ENCODE results near the gene PRG2. TPM values are rescaled to one million over a fixed set of nuclear protein-coding genes. Genes with fewer than 3 reads are reported as not detected.
A peak's percentile ranks its signal among the peaks of the same experiment; 100 is the strongest.

The PRG2 gene
- polyA plus RNA-seq, 3 donors, result 1.1 TPM; not detected in 2

- H3K36me3 Mint-ChIP-seq, result no peaks in the 10 kb centered on the region
- H3K4me3 ChIP-seq (replicated peaks in 1 of 3; ENCODE audit: low read depth in 2 of 3, low read length in 3 of 3), result no peak overlapping the region
- intact Hi-C loops (cut with micrococcal nuclease), result loop anchor here in 1 of 2 donors (10.0 kb wide), 1 partner anchor 285 kb away; the partner anchor contains the start of gene YPEL4
- H3K27ac ChIP-seq (ENCODE audit: low read depth in 1 of 2, low read length in 2 of 2), result no peak overlapping the region
- H3K27ac Mint-ChIP-seq, result no peak overlapping the region
- H3K36me3 ChIP-seq (replicated peaks in 1 of 2; ENCODE audit: control insufficient read depth in 1 of 2, insufficient read depth in 2 of 2, low read length in 2 of 2), result no peaks in the 10 kb centered on the region
- no peak overlapping the region for H2AFZ ChIP-seq (ENCODE audit: insufficient read depth, low read depth, low read length, poor library complexity, severe bottlenecking)
- peaks cover 0 to 2% (median 1%) of the 10 kb centered on the region in 3 donors for H3K27me3 Mint-ChIP-seq (ENCODE audit: low read depth in 3 of 3)
- H3K79me2 ChIP-seq (ENCODE audit: insufficient read depth, low read length), result no peaks in the 10 kb centered on the region
- WGBS (ENCODE audit: insufficient coverage), result 95% methylated on average over 4 of the region's 5 CpGs
- no peak overlapping the region for H3K4me2 ChIP-seq (replicated peaks; ENCODE audit: extremely low read depth, low read length, poor library complexity, severe bottlenecking)
- no peak overlapping the region for H3K4me3 Mint-ChIP-seq
- H3K9ac ChIP-seq (ENCODE audit: insufficient read depth, low read length, poor library complexity, severe bottlenecking), result no peak overlapping the region
- H3K27me3 ChIP-seq (ENCODE audit: control insufficient read depth in 2 of 2, insufficient read depth in 2 of 2, low read length in 2 of 2), result no peaks in the 10 kb centered on the region
- no peaks in the 10 kb centered on the region for H3K9me3 ChIP-seq (replicated peaks in 1 of 2; ENCODE audit: control insufficient read depth in 1 of 2, insufficient read depth in 1 of 2, low read length in 2 of 2)
- no peaks in the 10 kb centered on the region for H4K20me1 ChIP-seq (ENCODE audit: insufficient read depth, low read length)
- peaks cover 18% of the 10 kb centered on the region in 2 donors for H3K4me1 ChIP-seq (ENCODE audit: control insufficient read depth in 1 of 2, insufficient read depth in 2 of 2, low read length in 2 of 2)
- no peak for TF ChIP-seq CTCF (IDR thresholded peaks at IDR 0.05)
- peaks cover 17% of the 10 kb centered on the region for H3K4me1 Mint-ChIP-seq
- DNase-seq, result no peak
- peaks cover 0 to 6% (median 0%) of the 10 kb centered on the region in 7 donors for H3K9me3 Mint-ChIP-seq
These were observed 31.1 kb downstream of the PRG2 start for GRCh38 chr11:57359396-57359795.

- Histone ChIP-seq H3K4me2 (replicated peaks; ENCODE audit: extremely low read depth, low read length, poor library complexity, severe bottlenecking) (no peak overlapping the region), H3K9me3 (replicated peaks in 1 of 2; ENCODE audit: control insufficient read depth in 1 of 2, insufficient read depth in 1 of 2, low read length in 2 of 2) (no peaks in the 10 kb centered on the region), H3K4me3 (replicated peaks in 1 of 3; ENCODE audit: low read depth in 2 of 3, low read length in 3 of 3) (no peak overlapping the region), H3K4me1 (ENCODE audit: control insufficient read depth in 1 of 2, insufficient read depth in 2 of 2, low read length in 2 of 2) (peaks cover 22% of the 10 kb centered on the region in 2 donors), H2AFZ (ENCODE audit: insufficient read depth, low read depth, low read length, poor library complexity, severe bottlenecking) (no peak overlapping the region), H3K27ac (ENCODE audit: low read depth in 1 of 2, low read length in 2 of 2) (no peak overlapping the region), H3K36me3 (replicated peaks in 1 of 2; ENCODE audit: control insufficient read depth in 1 of 2, insufficient read depth in 2 of 2, low read length in 2 of 2) (no peaks in the 10 kb centered on the region), H4K20me1 (ENCODE audit: insufficient read depth, low read length) (no peaks in the 10 kb centered on the region), H3K9ac (ENCODE audit: insufficient read depth, low read length, poor library complexity, severe bottlenecking) (no peak overlapping the region), H3K79me2 (ENCODE audit: insufficient read depth, low read length) (no peaks in the 10 kb centered on the region), H3K27me3 (ENCODE audit: control insufficient read depth in 2 of 2, insufficient read depth in 2 of 2, low read length in 2 of 2) (no peaks in the 10 kb centered on the region)
- Mint-ChIP-seq H3K36me3 (no peaks in the 10 kb centered on the region), H3K27ac (peak overlapping the region in 1 of 7 donors; percentile 4), H3K27me3 (ENCODE audit: low read depth in 3 of 3) (peaks cover 0 to 2% (median 2%) of the 10 kb centered on the region in 3 donors), H3K4me3 (no peak overlapping the region), H3K9me3 (peaks cover 0 to 6% (median 0%) of the 10 kb centered on the region in 7 donors), H3K4me1 (peaks cover 21% of the 10 kb centered on the region)
- TF ChIP-seq CTCF (IDR thresholded peaks at IDR 0.05), result no peak
- no peak for DNase-seq
- intact Hi-C loops (cut with micrococcal nuclease), result loop anchor here in 1 of 2 donors (10.0 kb wide), 1 partner anchor 286 kb away; the partner anchor contains the start of gene YPEL4
- WGBS (ENCODE audit: insufficient coverage), result 84% methylated on average over 6 of the region's 9 CpGs
These were observed 31.5 kb downstream of the PRG2 start for GRCh38 chr11:57358991-57359390.
